ENCODE data around the gene AIF1.
"Not testable (repeated sequence)": the region's sequence is repeated elsewhere in the genome, so short reads cannot be mapped to it uniquely, and the experiment has no call there.

Gene AIF1

GRCh38 chr6:31580807-31581433, 34.1 kb upstream of the AIF1 start:
- DNase-seq: peak; percentile 88

GRCh38 chr6:31581434-31582229, 33.4 kb upstream of the AIF1 start:
- DNase-seq: peak; percentile 20

- peak; percentile 83 for DNase-seq
These were observed 32.8 kb upstream of the AIF1 start, which contains the start of gene LTB for GRCh38 chr6:31582230-31582643. TSS of gene LTB (minus strand) at chr6:31582424. CDS start at chr6:31582417, 7 bp downstream.

GRCh38 chr6:31585491-31585890, 29.5 kb upstream of the AIF1 start:
- peak; percentile 74 for DNase-seq

GRCh38 chr6:31586008-31586407, 29.0 kb upstream of the AIF1 start, which contains the start of gene LST1:
TSS of gene LST1 (plus strand) at chr6:31586277. CDS start at chr6:31587300, 1,023 bp downstream.
- DNase-seq: no peak

- DNase-seq: peak; percentile 57
These were observed 28.3 kb upstream of the AIF1 start for GRCh38 chr6:31586599-31587281.

GRCh38 chr6:31587791-31588777, 26.9 kb upstream of the AIF1 start:
- DNase-seq: no peak

GRCh38 chr6:31588871-31589650, 26.0 kb upstream of the AIF1 start:
- no peak for DNase-seq

GRCh38 chr6:31590691-31591090, 24.3 kb upstream of the AIF1 start:
- not testable (repeated sequence) for DNase-seq

- DNase-seq: no peak
These were observed 22.6 kb upstream of the AIF1 start for GRCh38 chr6:31592396-31592771.

GRCh38 chr6:31597006-31597405, 18.0 kb upstream of the AIF1 start:
- peak; percentile 85 for DNase-seq

- no peak for DNase-seq
These were observed 7.7 kb upstream of the AIF1 start for GRCh38 chr6:31607317-31607716.

- DNase-seq: no peak
These were observed 5.3 kb upstream of the AIF1 start for GRCh38 chr6:31609519-31610406.

- DNase-seq: no peak
These were observed 4.1 kb upstream of the AIF1 start for GRCh38 chr6:31610968-31611367.

- no peak for DNase-seq
These were observed 887 bp upstream of the AIF1 start for GRCh38 chr6:31614075-31614619.

GRCh38 chr6:31615748-31616147, 714 bp downstream of the AIF1 start:
- peak; percentile 23 for DNase-seq

- no peak for DNase-seq
These were observed 2.0 kb downstream of the AIF1 start for GRCh38 chr6:31617010-31617409.

GRCh38 chr6:31619805-31620585, 5.0 kb downstream of the AIF1 start:
- DNase-seq: peak; percentile 98

GRCh38 chr6:31620586-31621319, 5.7 kb downstream of the AIF1 start, which contains the start of gene PRRC2A:
TSS of gene PRRC2A (plus strand) at chr6:31620715. CDS start at chr6:31622790, 2,075 bp downstream.
- no peak for DNase-seq
